HCT116 (cell line): Measurements from ENCODE around the gene ATP2B1. TPM values are rescaled to one million over a fixed set of nuclear protein-coding genes. Genes with fewer than 3 reads are reported as not detected.

ENCODE experiments used
- ATAC-seq: fragments of 200-7000 bp; cut with Tn5 transposase; 2 replicates; pipeline ENCODE4 v1.9.1; 2020; ENCODE audit warnings: mild to moderate bottlenecking, moderate library complexity
- BruUV-seq: library from RNA; stranded (reverse); fragments of 400-500 nt; replicated peaks from 2 replicates; lab custom pipeline; 2021; lab: Mats Ljungman, UMichigan
- CTCF ChIA-PET: fragments of 300-600 bp; sonication (Branson Sonifier 250); formaldehyde crosslinking; loops from one replicate; lab custom pipeline; 2021; ENCODE audit warnings: antibody characterized with exemption; lab: Charles Lee
- POLR2A ChIA-PET: fragments of 300-600, 350-600 bp; sonication (Branson Sonifier 250); formaldehyde crosslinking; loops from one replicate; lab custom pipeline; 2021; ENCODE audit warnings: antibody characterized with exemption; lab: Charles Lee
- RAD21 ChIA-PET, 2 experiments: fragments of 300-600 bp; sonication (Branson Sonifier 250); formaldehyde crosslinking; loops; one replicate each; lab custom pipeline; 2023; ENCODE audit warnings: low total read pairs in 2 of 2; ENCODE audit not compliant: uncharacterized antibody in 2 of 2, unreplicated experiment in 2 of 2, low non-redundant PET in 1 of 2; lab: Charles Lee
- DNase-seq: peaks from one replicate; pipeline ENCODE4 v3.0.0-alpha.2; 2010; ENCODE audit warnings: low read depth, low spot score
- H2AFZ ChIP-seq: fragments of 200-600 bp; shearing (Covaris generic), sonication (generic); 2 replicates; pipeline ENCODE4 v1.6.1; 2017; ENCODE audit warnings: low read depth, mixed run types, mixed read lengths, antibody characterized with exemption, low read length; ENCODE audit not compliant: poor library complexity, severe bottlenecking
- H3K27ac ChIP-seq: 2 replicates; pipeline ENCODE4 v1.5.1; 2012; ENCODE audit warnings: low read depth, low read length
- H3K27me3 ChIP-seq: fragments of 200-600 bp; sonication (generic); 2 replicates; pipeline ENCODE4 v1.6.1; 2016; ENCODE audit warnings: mixed run types, low read length, mixed read lengths; ENCODE audit not compliant: insufficient read depth
- H3K36me3 ChIP-seq, 2 experiments: fragments of 200-500 bp in 1 of 2; fragments of 200-600 bp in 1 of 2; sonication (Bioruptor generic) in 1 of 2; sonication (generic) in 1 of 2; 2 replicates each; pipeline versions ENCODE4 v1.5.1 to v1.6.1; 2014 to 2016; ENCODE audit warnings: low read length in 2 of 2, inconsistent platforms in 1 of 2, mixed read lengths in 1 of 2, mixed run types in 1 of 2; ENCODE audit not compliant: insufficient read depth in 2 of 2, control insufficient read depth in 1 of 2
- H3K4me1 ChIP-seq, 2 experiments: fragments of 200-600 bp in 1 of 2; sonication (generic) in 1 of 2; 2 replicates each; pipeline versions ENCODE4 v1.5.1 to v1.6.1; 2012 to 2017; ENCODE audit warnings: low read length in 2 of 2, inconsistent platforms in 1 of 2, mild to moderate bottlenecking in 1 of 2, mixed read lengths in 1 of 2, mixed run types in 1 of 2, moderate library complexity in 1 of 2; ENCODE audit not compliant: insufficient read depth in 2 of 2, control insufficient read depth in 1 of 2
- H3K4me2 ChIP-seq: fragments of 200-600 bp; sonication (generic); 2 replicates; pipeline ENCODE4 v1.6.1; 2017; ENCODE audit warnings: mixed run types, low read length, mixed read lengths
- H3K4me3 ChIP-seq, 2 experiments: fragments of 200-600 bp in 1 of 2; sonication (generic) in 1 of 2; replicated peaks in 1 of 2; 2 replicates each; pipeline ENCODE4 v1.5.1; 2011 to 2016; ENCODE audit warnings: low read length in 2 of 2, control low read depth in 1 of 2, low read depth in 1 of 2, mild to moderate bottlenecking in 1 of 2, mixed read lengths in 1 of 2, mixed run types in 1 of 2
- H3K79me2 ChIP-seq: fragments of 200-600 bp; sonication (generic); 2 replicates; pipeline ENCODE4 v1.6.1; 2017; ENCODE audit warnings: mild to moderate bottlenecking, mixed run types, low read length, moderate library complexity, mixed read lengths; ENCODE audit not compliant: insufficient read depth
- H3K9ac ChIP-seq: fragments of 200-600 bp; sonication (generic); 2 replicates; pipeline ENCODE4 v1.6.1; 2016; ENCODE audit warnings: low read length, mixed read lengths
- H3K9me2 ChIP-seq: fragments of 200-600 bp; sonication (generic), shearing (Covaris generic); 2 replicates; pipeline ENCODE4 v1.6.1; 2017; ENCODE audit warnings: mixed run types, mild to moderate bottlenecking, moderate library complexity; ENCODE audit not compliant: insufficient read depth
- H3K9me3 ChIP-seq, 2 experiments: fragments of 200-500 bp in 1 of 2; fragments of 200-600 bp in 1 of 2; sonication (Bioruptor generic) in 1 of 2; sonication (generic) in 1 of 2; 2 replicates each; pipeline ENCODE4 v1.6.1; 2014 to 2017; ENCODE audit warnings: low read length in 2 of 2, mixed read lengths in 2 of 2, inconsistent platforms in 1 of 2, low read depth in 1 of 2, mild to moderate bottlenecking in 1 of 2, mixed run types in 1 of 2, moderate library complexity in 1 of 2; ENCODE audit not compliant: control insufficient read depth in 1 of 2, insufficient read depth in 1 of 2
- H4K20me1 ChIP-seq: fragments of 200-600 bp; sonication (generic), shearing (Covaris generic); 2 replicates; pipeline ENCODE4 v1.6.1; 2017; ENCODE audit warnings: mixed run types, mild to moderate bottlenecking, moderate library complexity; ENCODE audit not compliant: insufficient read depth
- CEBPB ChIP-seq: IDR thresholded peaks from 2 replicates; pipeline ENCODE4 v1.6.1; 2012; ENCODE audit warnings: low read depth
- EGR1 ChIP-seq: IDR thresholded peaks from 2 replicates; pipeline ENCODE4 v1.6.1; 2012; ENCODE audit warnings: low read depth
- EZH2phosphoT487 ChIP-seq: fragments of 200-600 bp; IDR thresholded peaks from 2 replicates; pipeline ENCODE4 v1.6.1; 2018; ENCODE audit warnings: antibody characterized with exemption, borderline replicate concordance
- RAD21 ChIP-seq: IDR thresholded peaks from 2 replicates; pipeline ENCODE4 v1.6.1; 2012; ENCODE audit warnings: low read depth, mild to moderate bottlenecking
- SIN3A ChIP-seq: IDR thresholded peaks from 2 replicates; pipeline ENCODE4 v1.6.1; 2012; ENCODE audit warnings: low read depth
- TCF7L2 ChIP-seq: IDR thresholded peaks from 2 replicates; pipeline ENCODE4 v1.7.0; 2011; ENCODE audit warnings: borderline replicate concordance, inconsistent platforms; ENCODE audit not compliant: insufficient read depth, insufficient read length; ENCODE audit errors: extremely low read depth
- YY1 ChIP-seq: IDR thresholded peaks from 2 replicates; pipeline ENCODE4 v1.6.1; 2011; ENCODE audit warnings: low read length, low read depth, moderate library complexity, mild to moderate bottlenecking; ENCODE audit not compliant: insufficient replicate concordance; ENCODE audit errors: extremely low read depth
- ZNF274 ChIP-seq: fragments of 200-500 bp; sonication (Bioruptor generic); IDR thresholded peaks from 2 replicates; pipeline ENCODE4 v1.6.1; 2014; ENCODE audit warnings: mild to moderate bottlenecking, low read depth, low read length, inconsistent platforms
- intact Hi-C: fragments of 100-400 bp; cut with micrococcal nuclease; formaldehyde crosslinking; loops from 2 replicates; pipeline ENCODE4 v1.10.0; 2022
- total RNA-seq: library from RNA; stranded (reverse); gene quantifications from one replicate; pipeline ENCODE4 v1.2.1, GENCODE V29; 2021; ENCODE audit not compliant: unreplicated experiment
- TF ChIP-seq, protein P1 (sequence below): IDR thresholded peaks from 2 replicates; pipeline ENCODE4 v1.6.1; 2012
- TF ChIP-seq, protein P2 (sequence below), 3 experiments: fragments of 200-600 bp in 1 of 3; sonication (generic) in 1 of 3; IDR thresholded peaks in 2 of 3; conservative IDR thresholded peaks in 1 of 3; 2 replicates each; pipeline ENCODE4 v1.5.1; 2012 to 2017; ENCODE audit warnings: low read depth in 2 of 3, low read length in 2 of 3, antibody characterized with exemption in 1 of 3, borderline replicate concordance in 1 of 3, control low read depth in 1 of 3, mild to moderate bottlenecking in 1 of 3, mixed read lengths in 1 of 3, mixed run types in 1 of 3, moderate library complexity in 1 of 3; ENCODE audit not compliant: insufficient read depth in 1 of 3
- TF ChIP-seq, protein P3 (sequence below): IDR thresholded peaks from 2 replicates; pipeline ENCODE4 v1.6.1; 2011; ENCODE audit warnings: mild to moderate bottlenecking, low read length, moderate library complexity; ENCODE audit not compliant: insufficient replicate concordance; ENCODE audit errors: extremely low read depth

ATP2B1 gene
- total RNA-seq, 1 experiment from 2014 or later = 62.4 TPM

DNA sequence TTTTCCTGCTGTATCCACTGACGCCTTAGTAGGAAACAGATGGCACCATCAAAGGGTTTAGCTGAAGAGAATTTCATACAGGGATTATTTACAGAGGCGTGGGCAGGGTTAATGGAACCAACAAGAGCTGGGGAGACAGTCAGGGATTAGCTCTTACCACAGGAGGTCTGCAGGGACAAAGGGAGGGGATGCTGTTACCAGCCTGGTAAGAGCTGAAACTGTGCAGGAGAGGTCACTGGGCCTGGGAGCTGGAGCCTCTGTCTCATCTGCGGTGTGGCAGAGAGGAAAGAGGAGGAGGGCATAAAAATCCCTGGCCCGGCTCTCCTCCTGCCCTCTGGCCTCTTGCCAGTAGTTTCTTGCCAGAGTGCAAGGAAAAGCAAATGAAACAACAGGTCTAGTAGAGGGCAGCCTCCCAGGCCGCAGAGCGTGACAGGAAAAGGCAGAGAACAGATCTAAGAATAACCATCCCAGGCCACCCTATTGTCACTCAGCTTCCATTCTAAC is 163.9 kb downstream of the ATP2B1 start:
- peaks cover 0 to 4% of the 10 kb centered on the region in 2 experiments; a peak in 1 of 4 replicates for H3K4me1 ChIP-seq
- no peaks in the 10 kb centered on the region for H3K36me3 ChIP-seq
- no peaks in the 10 kb centered on the region for H4K20me1 ChIP-seq
- BruUV-seq = no TSS peak
- POLR2A ChIA-PET = no interaction called here
- RAD21 ChIA-PET = no interaction called here
- no peak overlapping the region for H2AFZ ChIP-seq
- H3K27ac ChIP-seq = no peak overlapping the region
- DNase-seq = no peak
- no peaks in the 10 kb centered on the region for H3K9me2 ChIP-seq
- H3K4me3 ChIP-seq = no peak overlapping the region
- TF ChIP-seq YY1 = no peak
- TF ChIP-seq, protein P1, sequence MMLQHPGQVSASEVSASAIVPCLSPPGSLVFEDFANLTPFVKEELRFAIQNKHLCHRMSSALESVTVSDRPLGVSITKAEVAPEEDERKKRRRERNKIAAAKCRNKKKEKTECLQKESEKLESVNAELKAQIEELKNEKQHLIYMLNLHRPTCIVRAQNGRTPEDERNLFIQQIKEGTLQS = no peak
- no peak for TF ChIP-seq CEBPB
- TF ChIP-seq SIN3A = no peak
- TF ChIP-seq RAD21 = no peak
- TF ChIP-seq ZNF274 = no peak
- no peak for TF ChIP-seq EGR1
- TF ChIP-seq EZH2phosphoT487 = no peak
- TF ChIP-seq, protein P2, sequence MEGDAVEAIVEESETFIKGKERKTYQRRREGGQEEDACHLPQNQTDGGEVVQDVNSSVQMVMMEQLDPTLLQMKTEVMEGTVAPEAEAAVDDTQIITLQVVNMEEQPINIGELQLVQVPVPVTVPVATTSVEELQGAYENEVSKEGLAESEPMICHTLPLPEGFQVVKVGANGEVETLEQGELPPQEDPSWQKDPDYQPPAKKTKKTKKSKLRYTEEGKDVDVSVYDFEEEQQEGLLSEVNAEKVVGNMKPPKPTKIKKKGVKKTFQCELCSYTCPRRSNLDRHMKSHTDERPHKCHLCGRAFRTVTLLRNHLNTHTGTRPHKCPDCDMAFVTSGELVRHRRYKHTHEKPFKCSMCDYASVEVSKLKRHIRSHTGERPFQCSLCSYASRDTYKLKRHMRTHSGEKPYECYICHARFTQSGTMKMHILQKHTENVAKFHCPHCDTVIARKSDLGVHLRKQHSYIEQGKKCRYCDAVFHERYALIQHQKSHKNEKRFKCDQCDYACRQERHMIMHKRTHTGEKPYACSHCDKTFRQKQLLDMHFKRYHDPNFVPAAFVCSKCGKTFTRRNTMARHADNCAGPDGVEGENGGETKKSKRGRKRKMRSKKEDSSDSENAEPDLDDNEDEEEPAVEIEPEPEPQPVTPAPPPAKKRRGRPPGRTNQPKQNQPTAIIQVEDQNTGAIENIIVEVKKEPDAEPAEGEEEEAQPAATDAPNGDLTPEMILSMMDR (IDR thresholded peaks at IDR 0.05 in 2 of 3, conservative IDR thresholded peaks at IDR 0.05 in 1 of 3; ENCODE audit: borderline replicate concordance in 1 of 3, insufficient read depth in 1 of 3, low read depth in 2 of 3, low read length in 2 of 3) = no peak
- TF ChIP-seq, protein P3, sequence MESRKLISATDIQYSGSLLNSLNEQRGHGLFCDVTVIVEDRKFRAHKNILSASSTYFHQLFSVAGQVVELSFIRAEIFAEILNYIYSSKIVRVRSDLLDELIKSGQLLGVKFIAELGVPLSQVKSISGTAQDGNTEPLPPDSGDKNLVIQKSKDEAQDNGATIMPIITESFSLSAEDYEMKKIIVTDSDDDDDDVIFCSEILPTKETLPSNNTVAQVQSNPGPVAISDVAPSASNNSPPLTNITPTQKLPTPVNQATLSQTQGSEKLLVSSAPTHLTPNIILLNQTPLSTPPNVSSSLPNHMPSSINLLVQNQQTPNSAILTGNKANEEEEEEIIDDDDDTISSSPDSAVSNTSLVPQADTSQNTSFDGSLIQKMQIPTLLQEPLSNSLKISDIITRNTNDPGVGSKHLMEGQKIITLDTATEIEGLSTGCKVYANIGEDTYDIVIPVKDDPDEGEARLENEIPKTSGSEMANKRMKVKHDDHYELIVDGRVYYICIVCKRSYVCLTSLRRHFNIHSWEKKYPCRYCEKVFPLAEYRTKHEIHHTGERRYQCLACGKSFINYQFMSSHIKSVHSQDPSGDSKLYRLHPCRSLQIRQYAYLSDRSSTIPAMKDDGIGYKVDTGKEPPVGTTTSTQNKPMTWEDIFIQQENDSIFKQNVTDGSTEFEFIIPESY = no peak
- TF ChIP-seq TCF7L2 = no peak
- H3K79me2 ChIP-seq = no peaks in the 10 kb centered on the region
- H3K27me3 ChIP-seq = no peaks in the 10 kb centered on the region
- intact Hi-C loops = loop anchor here (5.0 to 10.0 kb wide), 3 partner anchors 418 to 710 kb away; no protein-coding TSS in a partner anchor
- H3K9me3 ChIP-seq = no peaks in the 10 kb centered on the region
- no peak for ATAC-seq
- H3K4me2 ChIP-seq = no peak overlapping the region
- CTCF ChIA-PET = interaction anchor here (1.0 to 2.0 kb wide), 2 partner anchors 164 to 1400 kb away, joined by 4 to 5 read pairs; partner anchors contain the start of gene ATP2B1
- no peak overlapping the region for H3K9ac ChIP-seq
